Activated T-helper 17 cell treated with anti-CD3 and anti-CD28 coated beads, Interleukin-2, amount 50 U/mL, for 72 hours (primary cell): ENCODE results near the gene FRMD4A. TPM values are rescaled to one million over a fixed set of nuclear protein-coding genes. Genes with fewer than 3 reads are reported as not detected.
A peak's percentile ranks its signal among the peaks of the same experiment; 100 is the strongest.

Experiments used
- ATAC-seq: fragments of 150-1000 bp; cut with Tn5 transposase; replicated peaks from 2 replicates; pipeline ENCODE4 v1.10.0; 2021; ENCODE audit warnings: mild to moderate bottlenecking, moderate library complexity
- H3K27ac Mint-ChIP-seq: one replicate; pipeline ENCODE4 v1.8.0; 2022; ENCODE audit warnings: mixed read lengths
- H3K27me3 Mint-ChIP-seq: one replicate; pipeline ENCODE4 v1.8.0; 2022; ENCODE audit warnings: mixed read lengths
- H3K36me3 Mint-ChIP-seq: one replicate; pipeline ENCODE4 v1.8.0; 2022; ENCODE audit warnings: low read depth, mild to moderate bottlenecking, mixed read lengths
- H3K4me1 Mint-ChIP-seq: one replicate; pipeline ENCODE4 v1.8.0; 2022; ENCODE audit warnings: mixed read lengths
- H3K4me3 Mint-ChIP-seq: one replicate; pipeline ENCODE4 v1.8.0; 2022; ENCODE audit warnings: mild to moderate bottlenecking, mixed read lengths
- H3K9me3 Mint-ChIP-seq: one replicate; pipeline ENCODE4 v1.8.0; 2022; ENCODE audit warnings: mixed read lengths
- total RNA-seq, 2 donors: library from RNA; stranded (reverse); gene quantifications; one replicate each; pipeline ENCODE4 v1.2.3, GENCODE V29; 2022

Gene FRMD4A
- total RNA-seq, 2 donors from 2014 or later: 0.69 to 2.0 TPM

DNA sequence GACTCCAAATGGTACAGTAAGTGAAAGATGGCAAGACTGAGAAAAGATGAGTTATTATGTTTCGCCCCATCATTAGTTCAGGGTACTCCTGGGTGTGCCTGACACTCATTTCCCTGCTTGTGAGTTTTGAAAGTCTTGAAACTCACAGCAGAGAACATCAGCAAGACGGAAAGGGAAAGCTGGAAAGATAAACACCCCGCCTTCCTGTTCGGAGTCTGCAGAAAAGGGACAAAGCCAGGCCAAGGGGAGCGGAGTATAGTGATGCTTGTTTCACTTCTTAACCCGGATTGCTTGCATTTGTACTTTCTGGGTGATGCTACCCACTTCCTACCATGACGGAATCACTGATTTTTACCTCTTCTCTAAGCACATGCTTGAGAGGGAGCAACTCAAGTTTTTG, 294.5 kb downstream of the FRMD4A start:
- Mint-ChIP-seq H3K27ac (no peak overlapping the region), H3K9me3 (no peaks in the 10 kb centered on the region), H3K4me1 (peaks cover 1% of the 10 kb centered on the region), H3K36me3 (no peaks in the 10 kb centered on the region), H3K27me3 (no peaks in the 10 kb centered on the region), H3K4me3 (no peak overlapping the region)
- no peak for ATAC-seq

DNA sequence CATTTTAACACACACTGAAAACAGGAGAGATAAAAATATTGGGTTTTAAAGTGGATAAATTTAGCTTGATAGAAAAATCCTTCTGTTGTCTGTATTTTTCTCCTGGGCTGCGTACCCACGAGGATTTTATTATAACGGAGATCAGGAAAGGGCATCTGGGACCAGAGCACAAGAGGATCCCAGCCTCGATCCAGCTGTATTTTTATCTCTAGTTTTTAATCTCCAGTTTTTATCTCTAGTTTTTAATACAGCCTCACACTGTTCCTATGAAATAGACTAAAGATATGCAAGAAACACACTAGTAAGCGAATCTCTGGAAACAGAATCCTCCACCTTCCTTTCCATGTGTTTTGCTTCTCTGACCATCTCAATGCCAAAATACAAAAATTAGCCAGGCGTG, 295.2 kb downstream of the FRMD4A start:
- no peak overlapping the region for H3K27ac Mint-ChIP-seq
- H3K9me3 Mint-ChIP-seq: no peaks in the 10 kb centered on the region
- no peaks in the 10 kb centered on the region for H3K27me3 Mint-ChIP-seq
- H3K36me3 Mint-ChIP-seq: no peaks in the 10 kb centered on the region
- H3K4me1 Mint-ChIP-seq: no peaks in the 10 kb centered on the region
- no peak for ATAC-seq
- H3K4me3 Mint-ChIP-seq: no peak overlapping the region

DNA sequence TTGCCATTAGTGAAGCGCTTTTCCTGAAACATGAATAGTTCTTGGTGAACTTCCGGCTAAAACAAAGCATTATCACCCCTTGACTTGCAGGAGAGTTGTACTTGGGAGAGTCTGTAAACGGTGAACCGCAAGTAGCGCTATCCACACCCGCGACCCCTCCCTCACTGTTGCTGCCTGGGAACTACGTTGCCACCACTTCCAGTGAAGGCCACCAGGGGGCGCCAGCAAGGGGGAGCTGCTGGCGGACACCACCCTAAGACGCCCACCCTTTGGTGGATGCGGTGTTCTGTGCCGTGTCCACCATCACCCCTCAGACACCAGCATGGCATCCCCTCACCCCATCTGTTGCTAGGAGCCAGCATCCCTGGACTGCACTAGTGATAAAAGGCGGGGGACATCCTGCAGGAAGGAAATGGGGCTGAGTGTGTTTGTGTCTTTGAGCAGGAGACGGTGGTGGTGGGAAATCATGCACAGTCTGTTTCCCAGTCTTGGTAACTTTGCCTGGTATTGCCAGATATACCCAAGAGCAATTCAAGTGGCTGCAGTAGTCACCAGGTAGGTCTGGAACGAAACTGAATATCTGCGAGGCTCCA, 298.2 kb downstream of the FRMD4A start:
- H3K27ac Mint-ChIP-seq: no peak overlapping the region
- H3K36me3 Mint-ChIP-seq: no peaks in the 10 kb centered on the region
- peaks cover 3% of the 10 kb centered on the region for H3K27me3 Mint-ChIP-seq
- no peaks in the 10 kb centered on the region for H3K9me3 Mint-ChIP-seq
- H3K4me1 Mint-ChIP-seq: no peaks in the 10 kb centered on the region
- H3K4me3 Mint-ChIP-seq: no peak overlapping the region
- ATAC-seq: no peak

DNA sequence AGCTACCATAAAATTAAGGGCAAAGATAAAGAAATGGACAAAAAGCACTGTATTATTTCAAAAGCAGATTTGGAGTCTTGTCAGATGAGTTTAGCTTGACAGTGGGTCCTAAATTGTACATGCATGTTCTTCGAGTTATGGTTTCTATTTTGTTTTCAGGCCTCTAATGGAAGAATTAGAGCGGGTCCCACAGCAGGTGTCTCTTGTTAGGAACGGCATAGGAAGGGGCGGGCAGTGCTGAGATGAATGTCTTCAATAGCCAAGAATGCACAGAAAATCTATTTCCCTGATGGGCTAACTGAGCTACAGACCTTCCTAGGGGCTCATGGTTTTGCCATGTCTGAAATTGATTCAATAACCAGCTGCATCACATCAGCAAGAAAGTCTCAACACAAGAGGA, 304.4 kb downstream of the FRMD4A start:
- no peak overlapping the region for H3K27ac Mint-ChIP-seq
- H3K4me1 Mint-ChIP-seq: no peaks in the 10 kb centered on the region
- no peak for ATAC-seq
- no peaks in the 10 kb centered on the region for H3K9me3 Mint-ChIP-seq
- H3K27me3 Mint-ChIP-seq: peaks cover 10% of the 10 kb centered on the region
- H3K4me3 Mint-ChIP-seq: no peak overlapping the region
- no peaks in the 10 kb centered on the region for H3K36me3 Mint-ChIP-seq

DNA sequence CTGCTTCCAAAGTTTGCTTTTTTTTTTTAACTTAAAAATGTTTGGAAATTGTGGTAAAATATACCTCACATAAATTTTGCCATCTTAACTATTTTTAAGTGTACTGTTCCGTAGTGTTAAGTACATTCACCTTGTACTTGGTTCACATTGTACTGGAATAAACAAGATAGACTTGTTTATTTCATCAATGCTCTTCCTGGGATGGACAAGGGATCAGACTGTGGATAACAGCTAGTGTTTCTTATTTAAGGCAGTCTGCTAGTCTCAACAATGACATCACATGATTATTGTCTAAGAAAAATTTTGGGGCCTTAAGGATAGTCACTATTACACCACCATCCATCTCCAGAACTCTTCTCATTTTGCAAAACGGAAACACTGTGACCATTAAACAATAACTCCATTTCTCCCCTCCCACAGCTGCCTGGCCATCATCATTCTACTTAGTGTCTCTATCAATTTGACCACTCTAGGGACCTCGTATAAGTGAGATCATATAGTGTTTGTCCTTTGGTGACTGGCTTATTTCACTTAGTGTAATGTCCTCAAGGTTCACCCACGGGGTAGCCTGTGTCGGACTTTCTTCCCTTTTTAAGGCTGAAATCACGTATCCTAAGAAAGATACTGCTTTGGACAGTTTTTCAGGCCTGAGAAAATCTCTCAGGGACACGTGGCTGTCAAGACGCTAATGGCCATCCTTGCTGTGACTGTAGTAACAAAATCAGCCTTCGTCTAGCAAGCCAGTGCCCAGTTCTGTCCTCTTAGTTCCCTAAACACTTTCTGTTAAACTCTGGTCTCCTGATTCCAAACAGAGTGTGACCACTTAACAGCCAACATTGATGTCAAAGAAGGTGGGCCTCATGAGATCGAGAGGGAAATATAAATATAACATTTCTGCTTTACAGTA, 305.2 kb downstream of the FRMD4A start:
- Mint-ChIP-seq H3K27me3 (peaks cover 10% of the 10 kb centered on the region), H3K9me3 (no peaks in the 10 kb centered on the region), H3K36me3 (no peaks in the 10 kb centered on the region), H3K4me3 (no peak overlapping the region), H3K27ac (no peak overlapping the region), H3K4me1 (no peaks in the 10 kb centered on the region)
- ATAC-seq: no peak

DNA sequence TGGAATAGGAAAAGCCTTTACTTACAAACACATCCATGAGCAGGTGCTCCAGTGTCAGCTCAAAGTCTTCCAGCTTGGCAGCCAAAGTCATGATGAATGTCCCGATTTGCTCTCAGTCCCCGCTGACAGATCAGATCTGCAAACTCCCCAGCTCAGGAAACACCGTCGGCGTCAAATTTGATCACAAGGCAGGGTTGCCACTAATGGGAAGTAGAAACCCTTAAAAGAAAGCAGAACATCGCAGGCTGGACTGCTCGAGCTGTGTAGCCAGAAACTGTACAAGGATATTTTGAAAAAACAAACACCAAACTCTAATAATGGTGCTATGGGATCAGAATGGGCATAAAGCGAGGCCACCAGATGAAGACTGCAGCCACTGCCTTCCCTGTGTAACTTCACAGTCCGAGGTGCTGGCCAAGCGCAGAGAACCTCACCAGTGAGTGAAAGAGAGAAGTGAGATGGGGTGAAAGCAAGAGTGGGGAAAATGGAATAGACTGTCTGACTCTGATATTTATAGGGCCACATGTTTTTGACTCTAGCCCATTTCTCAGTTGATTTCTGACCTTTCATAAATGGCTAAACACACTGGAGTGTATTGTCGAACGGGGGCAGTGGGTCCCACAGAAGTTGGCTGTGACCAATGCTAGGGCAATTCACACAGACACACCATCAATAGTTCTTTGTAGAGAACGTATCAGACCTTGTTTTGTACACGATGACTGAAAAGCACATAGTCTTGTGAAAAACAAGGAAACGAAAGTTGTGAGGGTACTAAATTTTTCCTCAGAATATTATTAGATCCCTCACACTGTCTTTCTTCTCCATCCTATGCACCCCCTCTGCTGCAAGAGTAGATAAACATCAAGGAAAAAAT, 306.2 kb downstream of the FRMD4A start:
- Mint-ChIP-seq H3K4me3 (no peak overlapping the region), H3K27ac (no peak overlapping the region), H3K9me3 (no peaks in the 10 kb centered on the region), H3K36me3 (no peaks in the 10 kb centered on the region), H3K27me3 (peaks cover 7% of the 10 kb centered on the region), H3K4me1 (no peaks in the 10 kb centered on the region)
- no peak for ATAC-seq

DNA sequence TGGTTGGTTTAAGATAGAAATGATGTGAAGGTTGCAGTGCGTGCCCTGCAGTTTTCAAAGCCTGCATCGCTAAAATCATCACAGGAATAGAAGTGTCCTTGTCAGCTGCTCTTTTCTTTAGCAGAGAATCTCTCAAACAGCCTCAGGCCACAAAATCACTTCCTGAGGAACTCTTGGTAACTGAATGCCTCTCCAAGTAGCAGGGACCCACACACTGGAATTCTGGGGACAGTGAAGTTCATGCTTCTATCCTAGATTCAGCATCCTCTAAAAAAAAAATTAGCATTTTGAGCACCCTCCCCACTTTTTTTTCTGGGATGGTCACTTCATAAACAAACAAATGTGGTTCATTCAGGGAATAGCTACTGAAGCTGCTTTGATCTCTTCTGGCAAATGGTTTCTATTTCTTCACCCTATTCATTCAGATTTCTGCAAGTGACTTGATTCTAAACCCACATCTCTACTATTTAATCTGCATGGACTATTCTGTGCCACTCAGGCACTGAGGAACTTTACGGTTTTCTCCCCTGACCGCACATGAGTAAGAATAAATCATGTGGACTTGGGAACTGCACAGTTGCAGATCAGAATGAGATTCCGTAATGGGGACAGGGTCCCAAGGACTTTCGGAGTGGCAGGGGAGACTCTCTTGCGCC, 306.9 kb downstream of the FRMD4A start:
- Mint-ChIP-seq H3K27me3 (peaks cover 9% of the 10 kb centered on the region), H3K36me3 (no peaks in the 10 kb centered on the region), H3K4me1 (no peaks in the 10 kb centered on the region), H3K27ac (no peak overlapping the region), H3K9me3 (peaks cover 2% of the 10 kb centered on the region), H3K4me3 (no peak overlapping the region)
- ATAC-seq: no peak

DNA sequence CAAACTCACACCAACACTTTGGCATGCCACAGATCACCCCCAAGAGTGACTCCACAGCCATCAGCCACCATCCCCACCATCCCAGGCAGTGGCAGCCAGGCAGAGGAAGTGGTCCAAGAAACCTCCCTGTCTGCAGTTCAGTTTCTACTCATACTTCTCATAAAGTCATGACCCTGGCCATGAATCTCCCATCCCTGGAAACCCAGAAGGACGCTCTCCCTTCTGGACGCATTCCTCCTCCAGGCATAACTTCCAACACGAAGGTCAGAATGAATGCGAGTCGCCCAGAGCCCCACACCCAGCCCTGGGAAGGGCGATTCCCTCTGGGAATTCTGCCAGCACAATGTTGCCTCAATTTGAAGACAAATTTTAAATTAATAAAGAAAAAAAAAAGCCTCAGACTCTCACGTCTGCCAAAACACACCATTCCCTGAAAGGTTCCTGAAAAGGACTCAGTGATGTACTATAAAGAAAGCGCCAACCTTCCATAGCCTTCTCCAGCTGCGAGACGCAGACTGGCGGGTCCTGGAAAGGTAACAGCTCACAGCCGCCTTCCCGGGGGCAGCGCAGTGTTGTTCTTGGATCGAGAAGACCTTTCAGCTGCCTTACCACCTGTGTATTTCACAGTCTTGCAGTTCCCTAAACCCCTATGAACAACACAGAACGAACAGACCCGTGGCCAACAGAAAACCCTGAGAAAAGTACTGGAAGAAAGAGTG, 307.6 kb downstream of the FRMD4A start:
- Mint-ChIP-seq H3K27ac (no peak overlapping the region), H3K4me1 (no peaks in the 10 kb centered on the region), H3K4me3 (no peak overlapping the region), H3K9me3 (peaks cover 7% of the 10 kb centered on the region), H3K36me3 (no peaks in the 10 kb centered on the region), H3K27me3 (peaks cover 10% of the 10 kb centered on the region)
- ATAC-seq: no peak

DNA sequence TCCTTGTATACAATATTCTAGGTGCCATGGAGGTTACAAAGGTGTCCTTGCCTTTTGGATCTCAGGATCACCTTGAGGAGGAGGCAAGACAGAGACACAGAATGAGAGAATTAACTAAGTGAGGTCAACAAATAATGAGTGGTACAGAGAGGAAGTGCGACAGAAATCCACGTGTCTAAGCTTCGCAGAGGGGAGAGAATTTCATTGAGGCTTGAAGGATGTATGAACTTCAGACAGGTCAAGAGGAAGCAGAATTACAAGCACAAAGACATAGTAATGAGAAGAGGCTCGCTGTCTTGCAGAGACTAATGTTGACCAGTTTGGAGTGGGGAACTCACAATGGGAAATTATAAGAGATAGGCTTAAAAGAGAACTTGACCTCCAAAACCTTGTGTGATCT, 308.7 kb downstream of the FRMD4A start:
- no peak overlapping the region for H3K27ac Mint-ChIP-seq
- H3K4me1 Mint-ChIP-seq: no peaks in the 10 kb centered on the region
- H3K27me3 Mint-ChIP-seq: peaks cover 10% of the 10 kb centered on the region
- no peak overlapping the region for H3K4me3 Mint-ChIP-seq
- ATAC-seq: no peak
- peaks cover 7% of the 10 kb centered on the region for H3K9me3 Mint-ChIP-seq
- H3K36me3 Mint-ChIP-seq: no peaks in the 10 kb centered on the region

DNA sequence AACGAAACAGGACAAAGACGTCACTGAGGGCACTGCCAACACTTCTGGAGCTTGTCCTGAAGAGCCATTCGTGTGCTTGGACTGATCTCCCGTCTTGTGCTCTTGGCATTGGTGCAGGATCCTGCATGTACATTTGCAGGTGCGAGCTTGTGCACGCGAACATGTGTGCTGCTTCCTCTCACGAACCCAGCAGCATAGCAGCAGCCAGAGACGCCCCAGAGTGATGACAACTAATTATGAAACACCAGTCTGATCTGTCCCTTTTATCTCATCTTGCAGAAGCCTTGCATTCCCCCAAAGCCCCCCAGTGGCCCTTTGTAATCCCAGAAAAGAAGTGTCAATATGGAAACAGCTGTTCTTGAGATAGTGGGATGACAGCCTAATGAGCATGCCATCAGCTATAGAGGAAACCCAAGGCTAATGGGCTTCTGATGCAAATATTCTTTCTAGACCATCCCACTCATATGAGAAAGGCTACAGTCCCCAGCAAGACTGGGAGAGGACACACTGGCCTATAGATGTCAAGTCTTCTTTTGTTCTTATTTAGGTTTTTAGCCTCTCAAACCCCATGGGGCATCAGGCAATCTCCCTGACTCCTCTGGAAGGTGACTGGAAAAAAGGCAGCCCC, 310.6 kb downstream of the FRMD4A start:
- H3K4me1 Mint-ChIP-seq: peaks cover 11% of the 10 kb centered on the region
- ATAC-seq: no peak
- no peak overlapping the region for H3K27ac Mint-ChIP-seq
- no peak overlapping the region for H3K4me3 Mint-ChIP-seq
- peaks cover 7% of the 10 kb centered on the region for H3K9me3 Mint-ChIP-seq
- no peaks in the 10 kb centered on the region for H3K36me3 Mint-ChIP-seq
- peaks cover 10% of the 10 kb centered on the region for H3K27me3 Mint-ChIP-seq

DNA sequence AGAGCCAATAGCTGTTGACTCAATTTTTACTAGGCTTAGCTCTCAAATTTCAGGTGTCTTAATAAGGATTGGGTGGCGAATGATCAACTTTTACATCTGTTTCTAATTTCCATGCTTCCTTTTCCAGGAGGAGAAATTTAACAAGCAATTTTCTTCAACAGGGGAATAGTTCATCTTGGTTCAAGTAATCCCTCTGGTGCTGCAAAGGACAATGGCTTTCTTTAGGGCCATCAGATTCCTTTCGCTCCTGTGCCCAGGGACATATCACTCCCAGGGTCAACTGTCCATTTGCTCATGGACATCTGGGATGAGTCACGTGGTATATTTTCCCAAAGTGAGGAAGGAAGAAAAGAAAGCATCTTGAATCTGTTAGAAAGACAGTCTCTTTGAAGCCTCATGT, 313.3 kb downstream of the FRMD4A start:
- H3K36me3 Mint-ChIP-seq: no peaks in the 10 kb centered on the region
- H3K27ac Mint-ChIP-seq: no peak overlapping the region
- peaks cover 7% of the 10 kb centered on the region for H3K9me3 Mint-ChIP-seq
- no peak overlapping the region for H3K4me3 Mint-ChIP-seq
- peaks cover 11% of the 10 kb centered on the region for H3K4me1 Mint-ChIP-seq
- H3K27me3 Mint-ChIP-seq: peaks cover 9% of the 10 kb centered on the region
- ATAC-seq: no peak

DNA sequence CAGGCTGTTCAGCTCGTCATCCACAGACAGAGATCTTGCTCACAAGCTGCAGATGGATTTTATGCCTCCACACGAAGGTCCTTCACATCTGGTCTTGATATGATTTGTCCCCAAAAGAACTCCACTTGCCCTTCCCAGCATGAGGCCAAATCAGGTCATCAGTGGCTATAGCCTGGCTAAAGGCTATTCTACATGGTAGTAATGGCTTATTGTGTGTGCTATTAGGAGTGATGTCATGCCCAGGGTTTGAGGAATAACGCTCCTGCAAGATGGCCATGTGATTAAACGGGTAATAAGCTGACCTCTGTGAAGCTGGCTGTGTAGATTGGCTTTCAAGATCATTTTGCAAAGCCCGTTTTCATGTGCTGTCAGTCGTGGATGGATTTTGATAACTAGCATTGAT, 313.8 kb downstream of the FRMD4A start:
- ATAC-seq: no peak
- Mint-ChIP-seq H3K4me3 (no peak overlapping the region), H3K27me3 (peaks cover 5% of the 10 kb centered on the region), H3K4me1 (peaks cover 11% of the 10 kb centered on the region), H3K36me3 (no peaks in the 10 kb centered on the region), H3K27ac (no peak overlapping the region), H3K9me3 (peaks cover 7% of the 10 kb centered on the region)

DNA sequence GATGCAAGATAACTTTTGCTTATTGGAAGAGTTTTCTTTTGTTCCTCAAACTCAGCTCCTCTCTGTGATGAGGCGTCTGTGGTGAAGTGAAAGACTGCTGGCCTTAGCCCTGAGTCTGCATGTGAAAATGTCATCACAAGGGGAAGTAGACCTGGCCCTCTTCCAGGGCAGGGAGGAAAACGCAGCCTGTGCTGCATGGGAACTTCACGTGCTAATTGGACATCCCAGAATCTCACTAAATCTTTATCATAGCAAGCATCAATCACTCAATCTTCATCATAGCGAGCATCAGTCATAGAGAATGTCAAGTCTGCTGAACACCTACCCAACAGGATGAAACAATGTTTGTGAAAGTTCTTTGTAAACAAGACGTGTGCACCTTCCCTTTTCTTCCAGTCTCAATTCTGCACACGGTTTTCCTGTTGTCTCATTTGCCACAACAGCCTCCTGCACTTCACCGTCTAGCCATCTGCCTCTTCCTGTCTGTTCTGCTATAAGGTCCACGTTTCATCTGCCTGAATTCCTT, 314.6 kb downstream of the FRMD4A start:
- Mint-ChIP-seq H3K36me3 (no peaks in the 10 kb centered on the region), H3K27me3 (peaks cover 3% of the 10 kb centered on the region), H3K27ac (peak overlapping the region; percentile 11), H3K4me3 (no peak overlapping the region), H3K4me1 (peaks cover 11% of the 10 kb centered on the region), H3K9me3 (peaks cover 7% of the 10 kb centered on the region)
- ATAC-seq: no peak
